HG02610 (cell line): Measurements from ENCODE around the gene TMEM109.
A peak's percentile ranks its signal among the peaks of the same experiment; 100 is the strongest.

Experiments
- ATAC-seq: cut with Tn5 transposase; IDR thresholded peaks from one replicate; pipeline ENCODE4 v1.9.1; 2021; ENCODE audit warnings: mild to moderate bottlenecking, moderate library complexity; ENCODE audit not compliant: unreplicated experiment

TMEM109 gene

GRCh38 chr11:60878245-60879101, 35.5 kb upstream of the TMEM109 start:
- ATAC-seq, result no peak

- no peak for ATAC-seq
These were observed 34.9 kb upstream of the TMEM109 start for GRCh38 chr11:60879104-60879503.

GRCh38 chr11:60879971-60880588, 33.9 kb upstream of the TMEM109 start:
- ATAC-seq, result no peak

DNA sequence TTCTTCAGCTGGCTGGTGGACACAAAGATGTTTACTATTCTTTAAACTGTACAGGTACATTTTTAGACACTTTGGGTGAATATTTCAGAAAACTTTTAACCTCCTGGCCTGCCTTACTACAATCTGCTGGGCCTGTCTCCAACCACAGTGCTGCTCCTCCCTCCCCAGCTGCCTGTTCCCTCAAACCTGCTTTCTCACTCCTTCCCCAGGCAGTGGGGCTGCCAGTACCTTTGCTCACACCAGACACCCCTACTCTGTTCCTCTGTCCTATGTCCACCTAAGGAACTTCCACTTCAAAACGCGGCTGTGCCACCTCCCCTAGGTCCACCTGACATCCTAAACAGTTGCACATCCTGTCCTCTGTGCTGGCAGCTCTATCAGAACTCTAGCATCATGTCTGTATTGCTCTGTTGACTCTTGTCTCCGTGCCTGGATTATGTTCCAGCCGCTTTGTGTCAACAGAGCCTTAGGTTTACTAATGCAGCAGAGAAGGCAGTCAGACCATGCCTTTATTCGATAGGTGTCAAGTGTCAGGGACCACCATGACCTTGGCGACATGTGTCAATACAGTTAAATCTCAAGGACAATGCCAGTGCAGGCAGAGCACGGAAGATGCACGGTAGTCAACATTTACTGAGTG, 33.2 kb upstream of the TMEM109 start:
- ATAC-seq, result no peak

GRCh38 chr11:60887556-60887955, 26.4 kb upstream of the TMEM109 start:
- no peak for ATAC-seq

DNA sequence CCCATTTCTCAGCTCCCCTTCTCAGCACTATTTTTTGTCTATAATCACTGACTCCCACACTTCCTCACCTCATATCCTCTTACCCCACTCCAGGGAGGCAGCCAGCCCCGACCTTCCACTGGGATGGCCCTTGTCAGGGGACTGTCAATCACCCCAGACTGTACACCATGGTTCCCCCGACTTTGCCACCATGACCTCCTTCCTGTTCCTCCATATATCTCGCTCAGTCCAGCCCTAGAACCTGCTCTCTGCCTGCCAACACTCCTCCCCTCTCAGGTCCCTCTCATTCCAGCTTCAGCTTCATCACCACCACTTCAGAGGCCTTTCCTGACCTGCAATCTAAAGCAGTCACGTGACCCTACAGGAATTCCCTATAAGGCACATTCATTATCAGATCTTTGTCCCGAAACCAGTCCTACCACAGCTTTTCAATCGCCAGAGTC, 24.1 kb upstream of the TMEM109 start:
- ATAC-seq, result no peak

GRCh38 chr11:60890696-60891095, 23.3 kb upstream of the TMEM109 start:
- ATAC-seq, result no peak

- ATAC-seq, result no peak
These were observed 22.7 kb upstream of the TMEM109 start for GRCh38 chr11:60891103-60891741.

DNA sequence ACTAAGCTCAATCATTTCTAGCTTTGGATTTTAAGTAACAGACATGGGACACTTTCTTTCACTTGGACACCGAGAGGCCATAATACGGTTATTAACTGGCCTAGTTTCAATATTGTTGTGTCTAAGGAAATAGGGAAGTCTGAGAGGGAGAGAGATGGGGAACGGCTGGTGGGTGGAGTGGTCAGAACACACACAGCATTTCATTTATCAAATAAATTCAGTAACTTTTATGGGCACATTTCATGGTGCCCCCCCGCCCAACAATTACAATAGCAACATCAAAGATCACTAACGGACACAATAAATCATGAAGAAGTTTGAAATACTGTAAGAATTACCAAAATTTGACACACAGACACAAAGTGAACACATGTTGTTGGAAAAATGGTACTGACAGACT, 18.3 kb upstream of the TMEM109 start:
- ATAC-seq, result no peak

DNA sequence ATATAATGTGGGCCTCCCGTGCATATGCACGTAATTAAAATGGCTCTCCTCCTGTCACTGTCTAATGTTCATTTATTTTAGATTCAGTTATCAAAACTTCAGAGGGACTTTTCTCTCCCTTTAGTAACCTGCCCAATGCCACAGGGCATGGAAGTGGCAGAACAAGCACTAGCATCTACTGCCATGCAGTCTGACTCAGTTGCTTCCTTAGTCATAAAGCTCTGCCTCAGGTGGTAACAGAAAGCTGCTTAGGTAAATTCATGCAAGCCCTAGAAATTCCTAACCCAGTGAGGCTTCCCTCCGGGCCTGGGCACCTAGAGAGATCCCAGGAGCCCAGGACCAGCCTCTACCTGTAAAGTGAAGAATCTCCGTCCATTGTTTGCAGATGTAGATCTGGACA, 16.5 kb upstream of the TMEM109 start:
- no peak for ATAC-seq

GRCh38 chr11:60899046-60899936, 14.7 kb upstream of the TMEM109 start:
- no peak for ATAC-seq

DNA sequence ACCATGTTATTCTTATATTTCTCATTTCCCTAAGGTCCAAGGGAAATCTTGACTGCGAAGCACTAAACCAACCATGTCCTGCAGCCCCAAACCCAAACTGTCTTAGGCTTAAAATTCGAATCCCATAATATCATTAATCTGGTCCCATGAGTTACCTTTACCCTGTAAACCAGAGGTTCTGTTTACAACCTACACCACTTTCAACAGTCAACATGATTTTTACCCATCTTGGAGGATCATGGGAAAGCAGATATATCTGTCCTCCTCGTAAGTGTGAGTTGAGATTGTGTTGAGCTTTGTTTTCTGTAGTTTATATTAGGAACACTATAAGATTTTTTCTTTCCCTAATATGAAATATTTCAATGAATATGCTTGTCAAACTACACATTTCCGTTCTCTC, 14.0 kb upstream of the TMEM109 start:
- no peak for ATAC-seq

- ATAC-seq, result no peak
These were observed 13.1 kb upstream of the TMEM109 start for GRCh38 chr11:60900673-60901404.

- no peak for ATAC-seq
These were observed 11.3 kb upstream of the TMEM109 start for GRCh38 chr11:60902625-60903024.

GRCh38 chr11:60905047-60905446, 8.9 kb upstream of the TMEM109 start:
- no peak for ATAC-seq

GRCh38 chr11:60905551-60906113, 8.3 kb upstream of the TMEM109 start:
- ATAC-seq, result no peak

DNA sequence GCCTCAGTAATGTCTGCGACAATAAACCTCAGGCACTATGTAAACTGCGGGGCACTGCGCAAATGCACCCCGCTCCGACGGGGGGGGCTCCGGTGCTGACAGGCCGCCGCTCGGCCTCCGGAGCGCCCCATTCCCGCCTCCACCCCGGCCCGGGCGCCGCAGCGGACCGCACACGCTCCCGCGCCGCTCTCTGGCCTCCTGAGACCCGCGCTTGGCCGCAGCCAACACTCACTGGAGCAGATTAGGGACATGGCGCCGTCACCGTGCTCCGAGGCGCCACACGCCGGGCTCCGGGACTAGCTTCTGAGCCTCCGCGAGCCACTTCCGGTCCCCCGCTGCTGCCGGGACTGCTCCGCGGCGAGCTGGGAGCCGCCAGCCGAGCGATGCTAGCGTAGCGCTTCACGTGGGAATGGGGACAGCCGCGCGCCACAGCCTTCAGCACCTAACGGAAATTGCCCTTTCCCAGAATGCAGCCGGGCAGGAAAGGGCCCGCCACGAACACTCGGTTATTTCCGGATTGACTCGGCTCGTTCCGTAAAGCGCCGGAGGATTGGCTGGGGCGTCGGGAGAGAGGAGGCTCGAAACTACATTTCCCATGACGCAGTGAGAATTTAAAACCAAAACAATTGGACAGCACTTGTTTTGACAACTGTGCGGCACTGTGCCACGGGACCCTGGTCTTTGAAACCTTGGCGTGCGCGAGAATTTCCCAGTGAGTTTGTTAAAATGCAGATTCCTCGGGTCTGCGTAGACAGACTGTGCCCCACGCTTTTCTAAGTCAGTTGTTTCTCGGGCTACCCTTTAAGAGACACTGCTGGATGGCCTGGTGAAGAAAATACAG, 7.6 kb upstream of the TMEM109 start, which contains the start of gene PRPF19:
PRPF19 (minus strand) TSS at position 454 of the 841 bp plus-strand sequence; CDS start at position 251, 203 bp downstream.
- ATAC-seq, result peak; percentile 75

DNA sequence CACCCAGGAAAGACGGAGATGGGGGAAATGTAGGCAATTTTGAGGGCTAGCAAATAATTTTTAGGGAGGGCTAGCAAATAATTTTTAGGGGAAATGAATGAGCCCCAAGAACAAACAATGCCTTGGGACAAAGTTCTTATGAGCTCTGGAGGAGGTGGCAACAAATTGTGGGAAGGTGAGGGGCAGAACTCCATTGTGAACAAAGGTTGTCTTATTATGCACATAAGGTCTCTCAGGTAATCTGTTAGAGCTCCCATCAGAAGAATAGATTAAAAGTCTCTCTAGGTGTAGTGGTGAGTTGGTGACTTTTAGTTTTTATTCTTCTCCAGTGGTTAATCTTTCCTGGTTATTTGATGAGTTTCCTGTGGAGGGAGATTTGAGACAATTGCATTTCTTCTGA, 5.2 kb upstream of the TMEM109 start:
- no peak for ATAC-seq
